HK-2 (cell line): Measurements from ENCODE around the gene RNF151.
"Not testable (repeated sequence)": the region's sequence is repeated elsewhere in the genome, so short reads cannot be mapped to it uniquely, and the experiment has no call there.

Experiments
- DNase-seq: peaks from one replicate; pipeline ENCODE4 v3.0.0-alpha.2; 2018; ENCODE audit not compliant: unreplicated experiment

RNF151 gene, protein sequence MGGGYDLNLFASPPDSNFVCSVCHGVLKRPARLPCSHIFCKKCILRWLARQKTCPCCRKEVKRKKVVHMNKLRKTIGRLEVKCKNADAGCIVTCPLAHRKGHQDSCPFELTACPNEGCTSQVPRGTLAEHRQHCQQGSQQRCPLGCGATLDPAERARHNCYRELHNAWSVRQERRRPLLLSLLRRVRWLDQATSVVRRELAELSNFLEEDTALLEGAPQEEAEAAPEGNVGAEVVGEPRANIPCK

DNA sequence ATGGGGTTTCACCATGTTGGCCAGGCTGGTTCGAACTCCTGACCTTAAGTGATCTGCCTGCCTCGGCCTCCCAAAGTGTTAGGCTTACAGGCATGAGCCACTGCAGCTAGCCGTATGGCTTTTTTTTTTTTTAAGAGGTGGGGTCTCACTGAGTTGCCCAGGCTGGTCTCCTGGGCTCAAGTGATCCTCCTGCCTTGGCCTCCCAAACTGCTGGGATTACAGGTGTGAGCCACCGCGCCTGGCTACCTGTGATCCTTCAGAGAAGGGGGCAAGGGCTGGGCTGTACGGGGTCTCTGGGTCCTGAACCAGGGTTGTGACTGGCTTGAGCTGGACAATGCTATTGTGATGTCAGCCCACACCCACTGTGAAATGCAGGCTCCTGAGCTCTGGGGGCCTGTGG is at the start of gene RNF151:
TSS of gene RNF151 (plus strand) at position 397 of the 400 bp plus-strand sequence. CDS start 26 bp downstream, outside the sequence.
- DNase-seq: no peak

DNA sequence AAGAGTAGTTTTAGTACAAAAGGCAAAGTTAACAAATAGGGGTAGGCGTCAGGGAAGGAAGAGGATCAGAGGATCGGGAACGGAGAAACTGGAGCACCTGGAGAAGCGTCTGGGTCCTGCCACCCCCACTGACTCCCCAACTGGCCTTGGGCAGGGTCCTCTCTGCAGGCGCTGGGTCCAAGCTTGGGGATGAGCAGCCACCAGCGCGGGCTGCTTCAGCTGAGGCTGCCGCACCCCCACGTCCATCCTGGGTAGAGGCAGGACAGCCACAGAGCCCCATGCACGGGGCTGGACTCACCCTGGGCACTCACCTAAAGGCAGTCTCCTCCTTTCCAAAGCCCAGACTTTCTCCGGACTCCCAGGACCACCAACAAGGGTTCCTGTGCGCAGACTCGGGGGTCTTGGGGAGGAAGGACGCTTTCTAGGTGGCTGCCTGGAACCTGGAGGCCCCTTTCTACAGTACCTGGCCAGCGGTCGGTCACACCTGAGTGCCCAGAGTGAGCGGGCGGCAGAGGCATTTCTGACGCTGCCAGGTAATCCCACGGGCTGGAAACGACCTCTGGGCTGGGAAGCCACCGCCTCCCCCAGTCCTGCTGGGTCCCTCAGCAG is 49.5 kb upstream of the RNF151 start:
- DNase-seq: no peak

DNA sequence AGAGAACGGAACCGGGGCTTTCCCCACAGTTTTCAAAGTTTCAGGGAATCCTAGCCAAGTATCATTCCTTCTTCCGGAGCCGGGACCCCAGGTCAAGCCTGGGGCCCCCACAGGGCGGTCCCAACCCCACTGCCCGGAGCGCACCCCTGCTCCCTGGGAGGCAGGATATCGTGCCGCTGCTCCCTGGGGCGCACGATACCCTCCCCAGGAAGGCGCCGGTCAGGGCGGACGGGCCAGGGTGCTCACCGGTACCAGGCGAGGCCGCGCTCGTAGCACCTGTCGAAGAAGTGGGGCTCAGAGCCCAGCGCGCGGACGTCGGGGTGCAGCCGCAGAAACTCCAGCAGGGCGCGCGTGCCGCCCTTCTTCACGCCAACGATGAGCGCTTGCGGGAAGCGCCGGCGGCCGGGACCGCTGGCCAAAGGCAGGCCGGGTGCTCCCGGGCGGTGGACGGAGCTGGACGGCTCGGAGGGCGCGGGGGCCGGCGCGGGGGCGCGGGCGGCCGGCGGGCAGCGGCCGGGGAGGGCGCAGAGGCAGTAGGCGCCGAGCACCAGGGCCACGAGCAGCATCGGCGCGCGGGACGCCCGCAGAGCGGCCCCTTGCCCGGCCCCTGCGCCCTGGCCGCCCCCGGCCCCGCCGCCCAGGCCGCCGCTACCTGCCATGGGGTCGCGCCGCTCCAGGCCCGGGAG is 48.8 kb upstream of the RNF151 start:
- no peak for DNase-seq

DNA sequence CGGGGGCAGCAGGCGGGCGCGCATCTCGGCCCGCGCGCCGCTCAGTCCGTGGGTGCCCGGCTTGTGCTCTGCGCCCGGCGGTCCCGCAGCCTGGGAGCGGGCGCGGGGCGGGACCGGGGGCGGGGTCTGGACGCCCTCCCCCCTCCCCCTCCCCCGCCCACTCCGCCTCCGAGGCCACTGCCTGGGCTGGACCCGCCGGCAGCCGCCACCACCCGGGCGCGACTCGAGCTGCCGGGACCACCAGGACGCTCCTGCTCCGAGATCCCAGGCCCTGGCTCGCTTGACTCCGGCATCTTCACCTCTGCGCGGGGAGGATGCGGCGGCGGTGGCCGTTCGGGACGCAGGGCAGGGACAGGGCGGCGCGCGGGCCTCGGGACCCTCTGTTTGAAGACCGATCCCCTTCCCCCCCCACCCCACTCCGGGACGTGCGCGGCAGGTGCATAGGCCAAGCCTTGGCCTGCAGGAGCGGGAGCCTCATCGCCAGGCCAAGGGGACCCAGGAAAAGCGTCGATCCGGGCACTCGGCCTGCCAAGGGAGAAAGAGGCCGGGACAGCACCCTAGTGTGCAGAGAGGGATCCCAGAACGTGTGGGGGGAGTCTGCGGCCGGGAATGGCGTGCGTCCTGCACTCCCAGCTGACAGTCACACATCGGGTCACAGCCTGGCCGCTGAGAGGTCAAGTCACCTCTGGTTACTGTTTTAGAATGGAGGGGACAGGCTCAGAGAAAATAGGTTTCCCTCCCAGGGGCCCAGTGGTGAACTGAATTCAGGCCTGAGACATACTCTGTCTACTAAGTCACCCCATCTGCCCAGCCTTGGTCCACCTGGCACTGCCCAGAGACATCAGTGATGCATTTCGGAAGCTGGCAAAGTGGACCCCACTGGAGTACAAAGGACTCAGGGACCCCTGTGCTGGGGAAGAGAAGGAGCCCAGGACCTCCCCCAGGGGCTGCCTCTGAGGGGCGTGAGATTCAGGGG is 48.0 kb upstream of the RNF151 start, which contains the start of gene HS3ST6:
TSS of gene HS3ST6 (minus strand) at position 65 of the 976 bp plus-strand sequence. CDS start 92 bp downstream, outside the sequence.
- DNase-seq: no peak

DNA sequence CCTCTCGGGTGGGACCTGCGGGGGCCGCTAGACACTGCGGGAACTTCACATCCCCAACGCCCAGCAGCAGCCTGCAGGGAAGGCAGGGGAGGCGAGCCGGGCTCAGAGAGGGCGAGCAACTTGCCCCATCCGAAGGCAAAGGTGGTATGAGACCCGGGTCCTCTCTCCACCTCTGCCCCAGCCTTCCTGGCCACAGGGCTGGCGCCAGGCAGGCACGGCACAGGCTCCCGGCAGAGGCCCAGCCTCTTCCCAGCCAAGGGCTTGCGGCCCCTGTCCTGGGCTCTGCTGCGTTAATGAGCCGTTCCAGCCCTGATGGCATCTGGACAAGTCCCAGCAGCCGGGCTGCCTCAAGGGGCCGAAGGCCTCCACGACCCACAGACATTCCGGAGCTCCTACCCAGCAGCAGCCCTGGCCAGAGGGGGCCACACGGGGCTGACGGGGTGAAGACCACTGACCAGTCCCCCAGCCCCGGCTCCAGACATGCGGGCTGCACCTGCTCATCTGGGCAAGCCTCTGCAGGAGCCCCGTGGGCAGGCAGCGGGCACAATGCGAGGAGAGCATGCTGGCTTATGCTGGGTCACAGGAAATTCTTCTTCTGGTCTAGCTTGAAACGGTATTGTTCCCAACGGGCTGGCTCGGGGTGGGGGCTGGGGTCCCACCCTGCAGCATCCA is 47.2 kb upstream of the RNF151 start:
- DNase-seq: no peak

DNA sequence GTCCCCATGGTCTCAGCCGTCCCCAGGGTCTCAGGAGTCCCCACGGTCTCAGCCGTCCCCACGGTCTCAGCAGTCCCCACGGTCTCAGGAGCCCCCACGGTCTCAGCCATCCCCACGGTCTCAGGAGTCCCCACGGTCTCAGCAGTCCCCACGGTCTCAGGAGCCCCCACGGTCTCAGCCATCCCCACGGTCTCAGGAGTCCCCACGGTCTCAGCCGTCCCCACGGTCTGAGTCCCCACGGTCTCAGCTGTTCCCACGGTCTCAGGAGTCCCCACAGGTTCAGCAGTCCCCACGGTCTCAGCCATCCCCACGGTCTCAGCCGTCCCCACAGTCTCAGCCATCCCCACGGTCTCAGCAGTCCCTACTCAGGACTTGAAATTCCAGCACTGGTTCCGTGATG is 46.5 kb upstream of the RNF151 start:
- DNase-seq: not testable (repeated sequence)

DNA sequence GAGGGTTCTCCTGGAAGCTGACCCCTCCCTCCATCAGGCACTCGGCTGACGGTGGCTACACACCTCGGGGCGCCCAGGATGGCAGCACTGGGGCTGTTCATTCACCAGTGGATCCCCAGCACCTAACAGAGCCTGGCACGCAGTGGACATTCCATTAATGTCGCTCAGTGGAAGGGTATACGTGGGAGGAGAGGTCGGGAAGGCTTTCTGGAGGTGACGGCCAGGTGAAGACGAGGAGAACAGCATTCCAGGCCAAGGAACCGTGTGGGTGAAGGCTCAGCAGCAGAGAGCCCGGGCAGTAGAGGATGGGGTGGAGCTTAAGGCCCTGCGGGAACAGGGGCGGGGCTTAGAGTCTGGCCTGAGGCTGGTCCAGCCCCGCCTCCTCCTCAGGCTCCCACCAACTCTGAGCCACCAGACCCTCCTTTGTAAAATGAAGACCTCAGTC is 45.9 kb upstream of the RNF151 start:
- DNase-seq: no peak

DNA sequence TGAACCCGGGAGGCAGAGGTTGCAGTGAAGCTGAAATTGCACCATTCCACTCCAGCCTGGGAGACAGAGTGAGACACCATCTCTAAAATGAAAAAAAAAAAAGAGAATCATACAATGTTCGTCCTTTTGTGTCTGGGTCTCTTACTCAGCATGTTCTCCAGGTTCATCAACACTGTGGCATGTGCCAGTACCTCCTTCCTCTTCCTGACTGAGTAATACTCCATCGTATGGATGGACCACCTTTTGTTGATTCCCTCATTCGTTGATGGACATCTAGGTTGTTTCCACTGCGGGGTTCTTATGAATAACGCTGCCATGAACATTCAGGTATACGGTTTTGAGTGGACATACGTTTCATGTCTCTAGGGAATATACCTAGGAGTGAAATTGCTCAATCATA is 44.3 kb upstream of the RNF151 start:
- no peak for DNase-seq

DNA sequence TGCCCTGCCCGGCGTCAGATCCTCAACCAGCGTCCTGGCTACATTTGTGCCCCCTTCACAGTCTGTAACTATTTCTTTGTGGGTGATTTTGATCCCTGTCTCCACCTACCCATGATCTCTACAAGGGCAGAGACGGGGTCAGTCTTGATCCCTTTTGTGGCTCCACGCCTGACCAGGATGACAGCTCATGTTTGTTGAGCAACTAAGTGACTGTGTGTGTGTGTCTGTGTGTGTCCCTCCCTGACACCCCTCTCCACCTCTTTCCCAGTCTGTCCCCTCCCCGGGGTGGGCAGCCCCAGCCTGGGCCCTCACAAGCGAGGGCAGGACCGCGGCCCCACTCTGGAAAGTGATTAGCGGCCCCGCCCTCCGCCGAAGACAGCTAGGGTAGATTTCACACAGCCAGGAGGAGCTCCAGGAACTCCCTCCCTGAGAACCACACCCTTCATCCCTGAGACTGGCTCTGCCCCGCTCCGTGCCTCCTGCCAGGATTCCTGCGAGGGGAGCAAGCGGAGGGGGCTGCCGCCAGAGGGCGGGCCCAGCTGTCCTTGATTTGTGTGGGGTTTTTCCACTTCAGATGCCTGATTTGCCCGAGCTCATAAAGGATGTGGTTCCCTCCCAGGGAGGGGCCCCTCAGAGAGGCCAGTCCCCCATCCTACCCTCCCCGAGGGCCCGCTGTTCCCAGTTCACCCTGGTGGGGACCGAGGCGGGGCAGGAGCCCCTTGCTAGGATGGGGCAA is 43.2 kb upstream of the RNF151 start:
- peak; percentile 33 for DNase-seq

DNA sequence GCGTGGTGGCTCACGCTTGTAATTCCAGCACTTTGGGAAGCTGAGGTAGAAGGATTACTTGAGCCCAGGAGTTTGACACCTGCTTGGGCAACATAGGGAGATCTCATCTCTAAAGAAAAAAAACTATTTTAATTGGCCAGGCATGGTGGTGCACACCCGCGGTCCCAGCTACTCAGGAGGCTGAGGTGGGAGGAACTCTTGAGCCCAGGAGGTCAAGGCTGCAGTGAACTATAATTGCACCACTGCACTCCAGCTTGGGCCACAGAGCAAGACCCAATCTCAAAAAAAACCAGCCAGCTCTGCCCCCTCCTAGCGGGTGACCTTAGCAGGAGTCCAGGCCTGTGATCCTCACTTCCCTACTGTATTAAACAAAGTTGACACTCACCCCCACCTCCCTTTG is 42.6 kb upstream of the RNF151 start:
- no peak for DNase-seq

DNA sequence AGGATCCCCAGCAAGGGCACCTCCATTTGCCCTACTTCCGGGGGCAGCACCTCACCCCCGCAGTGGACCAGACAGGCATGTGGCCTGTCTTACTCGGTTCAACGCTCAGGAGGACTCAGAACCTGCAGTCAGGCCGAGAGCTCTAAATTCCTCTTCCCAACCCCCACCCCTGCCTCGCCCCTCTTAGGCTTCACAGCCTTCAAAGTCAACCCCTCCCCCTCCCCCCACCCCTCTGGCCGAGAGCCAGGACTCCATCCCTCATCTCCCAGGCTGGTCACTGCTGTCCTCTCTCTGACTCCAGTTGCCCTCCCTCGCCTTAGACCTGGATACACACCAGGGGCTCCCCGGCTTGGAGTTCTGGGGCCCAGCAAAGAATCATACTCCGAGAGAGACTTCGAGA is 40.4 kb upstream of the RNF151 start:
- no peak for DNase-seq

DNA sequence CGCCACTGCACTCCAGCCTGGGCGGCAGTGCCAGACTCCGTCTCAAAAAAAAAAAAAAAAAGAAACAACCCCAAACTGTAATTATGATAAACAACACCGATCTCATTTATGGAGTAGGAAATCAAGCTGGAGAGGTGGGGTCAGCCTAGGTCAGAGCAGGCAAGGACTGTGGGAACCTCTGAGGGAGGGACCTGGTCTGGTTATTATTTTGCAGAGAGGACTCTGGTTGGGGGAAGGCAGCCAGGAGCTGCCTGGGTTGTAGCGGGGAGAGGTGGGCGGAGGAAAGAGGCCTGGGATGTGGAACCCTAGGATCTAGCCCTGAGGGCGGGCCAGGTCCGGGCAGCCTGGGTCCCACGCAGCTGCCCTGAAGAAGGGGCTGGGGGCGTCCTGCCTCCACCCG is 37.6 kb upstream of the RNF151 start:
- DNase-seq: peak; percentile 37

DNA sequence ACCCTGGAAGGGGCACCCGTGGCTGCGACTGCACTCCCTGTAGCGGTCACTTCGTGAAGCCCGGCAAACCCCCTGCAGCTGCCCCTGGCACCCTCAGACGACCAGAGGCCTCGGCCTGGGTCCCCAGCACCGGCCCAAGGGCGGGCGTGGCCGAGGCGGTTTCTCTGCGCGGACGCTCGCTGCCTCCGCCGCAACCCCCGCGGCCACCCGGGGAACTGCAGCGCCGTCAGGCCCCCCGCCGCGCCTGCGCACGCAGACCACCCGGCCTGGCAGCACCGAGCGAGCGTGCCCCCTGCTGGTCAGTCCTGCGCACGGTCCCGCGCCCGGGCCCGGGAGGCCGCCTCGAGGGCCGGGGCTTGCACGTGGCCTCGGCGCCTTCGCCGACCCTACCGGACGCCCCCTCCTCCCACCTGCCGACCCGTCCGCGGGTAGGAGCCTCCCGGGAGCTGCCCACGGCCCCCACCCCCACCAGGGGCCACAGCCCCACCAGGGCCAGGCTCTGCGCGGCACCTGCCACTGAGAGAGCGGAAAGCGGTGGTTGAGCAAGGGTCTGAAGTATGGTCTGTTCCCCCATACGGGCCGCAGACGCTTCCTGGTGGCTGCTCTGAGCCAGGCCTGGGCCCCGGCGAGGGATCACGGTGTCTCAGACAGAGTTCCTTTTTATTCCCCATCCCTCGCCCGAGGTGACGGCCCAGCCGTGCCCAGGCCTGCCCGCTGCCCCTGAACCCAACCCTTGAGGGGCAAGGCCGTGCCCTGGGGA is 36.9 kb upstream of the RNF151 start:
- DNase-seq: peak; percentile 87

DNA sequence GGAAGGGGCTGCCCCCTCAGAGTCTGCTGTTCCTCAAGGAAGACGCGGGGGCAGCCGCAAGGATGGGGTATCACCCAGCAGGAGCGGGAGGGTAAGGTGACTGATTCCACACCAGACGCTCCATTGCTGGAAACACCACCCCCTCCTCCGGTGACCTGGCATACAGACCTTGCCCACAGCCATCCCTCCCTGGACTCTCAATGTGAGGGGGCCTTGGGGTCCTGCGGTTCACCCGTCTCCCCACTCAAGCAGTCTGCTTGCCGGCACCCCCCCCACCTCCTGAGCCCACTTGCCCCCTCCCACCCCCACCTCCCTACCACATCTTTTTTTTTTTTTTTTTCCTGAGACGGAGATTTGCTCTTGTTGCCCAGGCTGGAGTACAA is 36.3 kb upstream of the RNF151 start:
- no peak for DNase-seq

DNA sequence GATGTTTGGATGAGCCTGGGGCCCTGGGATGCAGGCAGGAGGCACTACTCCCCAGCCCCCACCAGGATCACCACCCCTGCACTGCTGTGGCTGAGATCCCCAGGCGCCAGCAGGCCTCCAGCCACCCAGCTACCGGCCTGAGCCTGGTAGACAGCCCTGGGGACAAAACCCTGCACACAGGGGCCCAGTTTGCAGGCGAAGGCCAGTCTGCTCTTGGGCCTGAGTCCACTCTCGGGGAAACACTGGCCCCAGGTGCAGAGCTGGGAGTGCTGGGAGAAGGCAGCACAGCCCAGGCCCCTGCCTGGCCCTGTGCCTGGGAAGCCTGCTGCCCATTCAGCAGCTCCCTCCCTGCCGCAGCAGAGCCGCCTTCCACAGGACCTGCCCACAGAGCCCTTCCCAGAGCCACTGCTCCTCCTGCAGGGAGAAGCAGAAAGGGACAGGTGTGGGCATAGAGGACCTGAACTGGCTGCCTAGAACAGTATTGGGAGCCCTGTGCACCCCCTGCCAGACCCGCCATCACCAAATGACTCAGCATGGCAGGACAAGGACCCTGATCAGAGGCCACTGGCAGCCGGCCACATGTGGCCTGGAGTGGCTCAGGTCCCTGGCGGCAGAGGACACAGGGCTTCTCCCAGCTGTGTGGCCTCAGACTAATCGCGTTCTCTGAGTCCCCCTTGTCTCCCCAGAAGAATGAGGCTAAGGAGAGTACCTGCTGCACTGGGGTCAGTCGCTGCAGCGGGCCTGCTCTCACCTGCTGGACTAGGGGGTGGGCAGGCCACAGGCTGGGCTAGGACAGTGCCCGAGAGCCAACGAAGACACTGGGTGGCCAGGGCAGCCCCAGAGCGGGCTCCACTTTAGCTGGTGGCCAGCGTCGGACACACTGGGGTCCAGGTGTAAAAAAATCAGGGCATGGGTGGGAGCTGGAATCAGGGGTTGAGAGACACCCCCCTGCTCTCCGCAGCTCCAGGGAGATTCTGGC is 34.3 kb upstream of the RNF151 start:
- peak; percentile 48 for DNase-seq

DNA sequence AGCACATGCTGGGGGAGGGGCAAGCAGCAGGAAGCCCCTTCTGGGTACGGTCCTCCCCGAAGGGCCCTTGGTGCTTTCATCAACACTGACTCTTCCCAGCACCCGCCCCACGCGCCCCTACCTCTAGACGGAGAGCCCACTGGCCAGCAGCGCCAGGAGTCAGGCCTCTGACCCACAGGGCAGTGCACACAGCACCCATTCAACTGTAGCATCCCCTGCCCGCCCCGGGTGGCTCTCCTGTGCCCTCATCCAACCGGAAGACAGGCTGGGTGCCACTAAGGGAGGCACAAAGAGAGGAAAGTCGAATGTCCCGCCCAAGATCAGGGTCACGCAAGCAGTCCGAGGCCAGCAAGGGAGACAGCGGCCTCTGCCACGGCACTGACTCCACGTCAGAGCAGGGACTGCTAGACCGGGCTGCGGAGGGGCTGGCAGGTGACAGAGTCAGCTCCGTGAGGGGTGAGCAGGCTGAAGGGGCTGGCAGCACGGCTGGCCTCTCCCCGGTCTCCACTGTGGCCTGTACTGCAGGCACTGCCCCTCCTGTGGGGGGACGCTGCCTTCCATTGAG is 33.5 kb upstream of the RNF151 start:
- DNase-seq: no peak

DNA sequence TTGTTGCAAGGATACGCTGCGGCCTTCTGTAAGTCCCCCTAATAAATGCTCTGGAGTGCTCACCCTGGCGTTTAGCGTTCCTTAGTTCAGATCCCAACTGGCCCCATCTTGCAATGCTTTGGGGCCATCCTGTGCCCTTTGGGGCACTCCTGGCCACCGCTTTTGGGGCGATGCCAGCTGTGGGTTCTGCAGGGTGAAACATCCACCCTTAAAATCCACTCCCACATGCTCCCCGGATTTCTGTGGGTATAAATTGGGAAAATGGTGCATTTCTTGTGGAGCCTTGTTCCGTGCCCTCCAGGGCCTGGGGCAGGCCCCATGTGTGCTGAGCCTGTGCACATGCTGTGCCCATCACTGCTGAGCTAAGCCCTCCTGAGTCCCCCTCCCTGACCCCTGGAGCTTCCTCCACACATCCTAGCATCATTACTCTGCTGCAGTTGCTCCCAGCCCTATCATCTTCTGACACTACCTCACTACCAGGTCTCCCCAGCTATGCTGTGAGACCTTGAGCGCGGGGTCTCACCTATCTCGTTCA is 29.6 kb upstream of the RNF151 start:
- DNase-seq: no peak

DNA sequence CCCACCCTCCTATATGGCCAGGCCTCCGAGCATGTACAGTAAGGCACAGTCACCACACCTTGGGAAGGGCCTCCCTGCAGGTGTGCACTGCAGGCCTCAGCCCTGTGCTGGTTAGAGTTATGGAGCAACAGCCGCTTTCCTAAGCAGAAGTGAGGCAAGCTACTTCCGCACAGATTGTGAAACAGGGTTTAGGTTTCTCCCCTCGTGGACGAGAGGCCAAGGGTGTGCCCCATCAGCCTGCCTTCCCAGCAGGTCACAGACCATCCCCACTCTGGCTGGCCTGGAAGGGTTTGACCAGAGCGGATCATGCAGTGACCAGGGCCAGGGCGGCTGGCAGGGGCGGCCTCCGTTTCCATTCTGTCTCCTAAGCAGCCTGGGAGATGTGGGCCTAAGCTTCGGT is 28.3 kb upstream of the RNF151 start:
- no peak for DNase-seq
